ENCODE results near the gene IFI30. TPM values are rescaled to one million over a fixed set of nuclear protein-coding genes. Genes with fewer than 3 reads are reported as not detected.

IFI30 gene
- total and polyA plus RNA-seq, 2 donors (not counting 3 experiments of a cell fraction or from before 2014, with no cell fraction given), result 1.1 to 1.6 TPM

GRCh38 chr19:18145391-18145999 lies 28.1 kb upstream of the IFI30 start:
- no peaks in the 10 kb centered on the region for H4K20me1 ChIP-seq (replicated peaks; ENCODE audit: control insufficient read depth, extremely low read depth, insufficient read depth, low read length)
- ChIA-PET CTCF (interaction anchor here (0.8 to 2.0 kb wide), 5 partner anchors 15 to 106 kb away, joined by 3 to 9 read pairs (median 4); no protein-coding TSS in a partner anchor), POLR2A (no interaction called here)
- no peak overlapping the region for H3K9ac ChIP-seq (replicated peaks; ENCODE audit: extremely low read depth, insufficient read depth, low read length)
- no peak overlapping the region for H2AFZ ChIP-seq (ENCODE audit: low read depth, low read length)
- dilution Hi-C loops (cut with MboI; ENCODE audit: extremely low pct_ligation_motif_present, low sequenced_read_pairs), result no loop called here
- no peak overlapping the region for H3K4me3 ChIP-seq (replicated peaks in 1 of 3; ENCODE audit: insufficient read depth in 1 of 3, low read depth in 1 of 3, low read length in 3 of 3)
- H3K27me3 ChIP-seq (ENCODE audit: control insufficient read depth in 2 of 2, insufficient read depth in 2 of 2, low read length in 2 of 2), result no peaks in the 10 kb centered on the region
- DNase-seq (ENCODE audit: low read depth, low spot score) (no peak), FAIRE-seq (no peak)
- intact Hi-C loops (cut with micrococcal nuclease), result no loop called here
- H3K36me3 ChIP-seq (ENCODE audit: control insufficient read depth in 2 of 2, extremely low read depth in 1 of 2, insufficient read depth in 2 of 2, low read length in 2 of 2), result no peaks in the 10 kb centered on the region
- BruUV-seq (replicated peaks), result no TSS peak
- H3K4me1 ChIP-seq (ENCODE audit: control insufficient read depth, extremely low read depth, insufficient read depth, low read length), result no peaks in the 10 kb centered on the region
- no peak overlapping the region for H3K4me2 ChIP-seq (ENCODE audit: insufficient read depth, low read length)
- H3K9me1 ChIP-seq (replicated peaks; ENCODE audit: control insufficient read depth, extremely low read depth, insufficient read depth, low read length), result no peaks in the 10 kb centered on the region
- no peak overlapping the region for H3K27ac ChIP-seq (ENCODE audit: insufficient read depth, low read depth, low read length)
- no peak for TF ChIP-seq FOS (IDR thresholded peaks at IDR 0.05; ENCODE audit: borderline replicate concordance, insufficient read depth, low read length)
- no peak for TF ChIP-seq EZH2 (IDR thresholded peaks at IDR 0.05; ENCODE audit: borderline replicate concordance, low read depth, low read length, severe bottlenecking)
- TF ChIP-seq JUN (IDR thresholded peaks at IDR 0.05; ENCODE audit: borderline replicate concordance, insufficient read depth, insufficient read length, low read depth), result no peak
- TF ChIP-seq, protein P1, sequence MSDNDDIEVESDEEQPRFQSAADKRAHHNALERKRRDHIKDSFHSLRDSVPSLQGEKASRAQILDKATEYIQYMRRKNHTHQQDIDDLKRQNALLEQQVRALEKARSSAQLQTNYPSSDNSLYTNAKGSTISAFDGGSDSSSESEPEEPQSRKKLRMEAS (IDR thresholded peaks at IDR 0.05; ENCODE audit: insufficient read depth, insufficient read length), result no peak
- no peak for TF ChIP-seq POLR2AphosphoS5 (IDR thresholded peaks at IDR 0.05; ENCODE audit: insufficient read depth, low read depth, low read length)
- TF ChIP-seq MYC (IDR thresholded peaks at IDR 0.05; ENCODE audit: low read depth, low read length), result no peak
- TF ChIP-seq POLR2A (IDR thresholded peaks at IDR 0.05; ENCODE audit: low read depth, low read length), result no peak
- no peak for TF ChIP-seq GATA2 (IDR thresholded peaks at IDR 0.05; ENCODE audit: insufficient read depth, insufficient read length, low read depth, low read length)
- no peak for TF ChIP-seq CTCF (IDR thresholded peaks at IDR 0.05; ENCODE audit: extremely low read depth in 1 of 2, insufficient read depth in 1 of 2, low read depth in 1 of 2, low read length in 2 of 2)
- no peaks in the 10 kb centered on the region for H3K79me2 ChIP-seq (ENCODE audit: control insufficient read depth, insufficient read depth, low read length)
- H3K9me3 ChIP-seq (replicated peaks; ENCODE audit: control insufficient read depth, insufficient read depth, low read length), result no peaks in the 10 kb centered on the region

Measured in endothelial cell of umbilical vein (primary cell).